ENCODE data around the gene XRCC4.
"Not testable (repeated sequence)": the region's sequence is repeated elsewhere in the genome, so short reads cannot be mapped to it uniquely, and the experiment has no call there.

The XRCC4 gene

GRCh38 chr5:83118976-83119375 lies 41.6 kb downstream of the XRCC4 start:
- DNase-seq: no peak

DNA sequence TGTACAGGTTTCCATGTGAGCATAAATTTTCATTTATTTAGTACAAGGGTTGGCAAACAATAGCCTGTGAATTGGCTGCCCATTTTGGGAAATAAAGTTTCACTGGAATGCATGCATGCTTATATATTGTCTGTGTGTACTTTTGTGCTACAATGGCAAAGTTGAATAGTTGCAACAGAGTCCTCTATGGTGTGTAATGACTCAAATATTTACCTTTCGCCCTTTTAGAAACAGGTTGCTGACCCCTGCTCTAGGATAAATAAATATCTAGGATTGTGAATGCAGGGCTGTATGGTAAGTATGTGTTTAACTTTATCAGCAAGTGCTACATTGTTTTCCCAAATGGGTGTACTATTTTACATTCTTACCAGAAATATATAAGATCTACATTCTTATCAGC lies 47.2 kb downstream of the XRCC4 start:
- no peak for DNase-seq

DNA sequence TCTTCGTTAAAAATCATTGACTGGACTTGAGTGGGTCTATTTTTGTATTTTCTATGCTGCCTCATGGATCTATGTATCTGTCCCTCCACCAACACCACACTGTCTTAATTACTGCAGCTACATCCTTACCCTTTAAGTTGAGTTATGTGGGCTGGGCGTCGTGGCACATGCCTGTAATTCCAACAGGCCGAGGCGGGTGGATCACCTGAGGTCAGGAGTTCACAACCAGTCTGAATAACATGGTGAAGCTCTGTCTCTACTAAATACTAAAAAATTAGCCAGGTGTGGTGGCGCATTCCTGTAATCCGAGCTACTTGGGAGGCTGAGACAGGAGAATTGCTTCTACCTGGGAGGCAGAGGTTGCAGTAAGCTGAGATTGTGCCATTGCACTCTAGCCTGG lies 48.2 kb downstream of the XRCC4 start:
- DNase-seq: no peak

- no peak for DNase-seq
These were observed 49.2 kb downstream of the XRCC4 start for GRCh38 chr5:83126501-83126900.

- no peak for DNase-seq
These were observed 56.5 kb downstream of the XRCC4 start for GRCh38 chr5:83133797-83134196.

- DNase-seq: no peak
These were observed 65.2 kb downstream of the XRCC4 start for GRCh38 chr5:83142526-83142925.

- no peak for DNase-seq
These were observed 67.9 kb downstream of the XRCC4 start for GRCh38 chr5:83145241-83145640.

GRCh38 chr5:83145882-83146331 lies 68.6 kb downstream of the XRCC4 start:
- no peak for DNase-seq

DNA sequence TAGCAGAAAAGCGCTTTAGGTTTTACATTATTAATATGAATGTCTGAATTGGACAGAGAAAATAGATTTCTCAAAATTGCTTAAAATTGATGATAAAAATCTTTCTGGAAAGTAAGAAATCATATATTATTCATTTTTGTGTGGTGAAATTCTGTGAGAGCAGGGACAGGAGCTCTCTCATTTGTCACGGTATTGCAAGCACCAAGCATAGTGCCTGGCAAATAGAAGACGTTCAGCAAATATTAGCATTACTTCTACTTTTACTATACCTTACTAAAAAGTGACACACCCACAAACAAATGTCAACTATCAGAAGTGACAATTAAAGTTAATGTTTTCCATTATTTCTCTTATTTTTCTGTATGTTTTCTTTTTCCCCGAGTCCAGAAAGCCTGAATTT lies 69.1 kb downstream of the XRCC4 start:
- DNase-seq: no peak

GRCh38 chr5:83147593-83147992 lies 70.2 kb downstream of the XRCC4 start:
- no peak for DNase-seq

DNA sequence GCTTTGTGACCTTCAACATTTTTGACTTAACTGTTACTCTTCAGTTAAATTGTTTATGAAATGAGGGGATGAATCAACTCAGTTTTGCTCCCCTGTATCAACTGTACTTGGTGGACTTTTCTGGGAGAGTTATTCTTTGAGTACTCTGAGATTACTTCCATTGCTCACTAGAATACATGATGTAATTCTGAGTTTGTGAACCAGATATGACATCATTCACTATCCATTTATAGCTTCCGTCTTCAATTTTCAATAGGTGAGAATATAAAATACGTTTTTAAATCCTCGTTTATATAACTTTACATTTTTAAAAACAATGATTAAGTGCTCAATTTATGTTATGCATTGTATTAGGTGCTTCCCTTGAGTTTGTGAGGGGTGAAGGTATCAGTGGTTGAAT lies 71.0 kb downstream of the XRCC4 start:
- DNase-seq: no peak

GRCh38 chr5:83149671-83150070 lies 72.3 kb downstream of the XRCC4 start:
- DNase-seq: no peak

DNA sequence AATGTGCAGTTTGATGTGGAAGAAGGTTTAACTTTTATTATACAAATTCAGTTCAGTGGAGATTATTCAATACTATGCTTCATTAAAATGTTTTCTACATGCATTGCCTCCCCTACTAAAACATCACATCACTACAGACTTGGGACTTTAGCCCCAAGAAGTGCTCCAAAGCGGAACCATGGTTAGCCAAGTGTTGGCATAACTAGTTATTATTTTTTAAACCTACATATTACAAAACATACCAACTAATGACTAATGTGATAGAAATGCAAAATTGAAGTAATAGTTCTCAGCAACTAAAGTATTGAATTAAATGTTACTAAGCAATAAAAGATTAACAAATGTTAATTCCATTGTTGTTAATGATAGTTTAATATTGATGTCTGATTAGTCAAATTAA lies 74.5 kb downstream of the XRCC4 start:
- DNase-seq: no peak

GRCh38 chr5:83152996-83153395 lies 75.6 kb downstream of the XRCC4 start:
- DNase-seq: not testable (repeated sequence)

- no peak for DNase-seq
These were observed 78.7 kb downstream of the XRCC4 start for GRCh38 chr5:83156001-83156400.

DNA sequence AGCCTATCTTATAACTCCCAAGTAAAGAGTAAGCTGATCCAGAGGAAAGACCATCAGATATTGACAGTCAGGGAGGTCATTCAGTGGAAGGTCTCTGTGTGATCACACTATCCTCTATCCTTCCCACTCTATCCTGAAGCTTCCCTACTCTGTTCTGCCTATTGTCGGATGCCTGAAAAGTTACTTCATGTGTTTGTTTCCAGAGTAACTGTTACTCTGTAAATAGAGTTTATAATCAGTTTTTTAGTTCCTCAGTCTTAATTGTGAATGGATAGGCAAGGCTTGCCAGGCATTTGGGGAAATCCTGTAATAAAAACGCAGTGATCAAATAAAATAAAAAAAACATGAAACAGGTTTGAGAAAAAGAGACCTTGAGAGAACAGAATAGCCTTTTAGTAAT lies 79.8 kb downstream of the XRCC4 start:
- DNase-seq: no peak

DNA sequence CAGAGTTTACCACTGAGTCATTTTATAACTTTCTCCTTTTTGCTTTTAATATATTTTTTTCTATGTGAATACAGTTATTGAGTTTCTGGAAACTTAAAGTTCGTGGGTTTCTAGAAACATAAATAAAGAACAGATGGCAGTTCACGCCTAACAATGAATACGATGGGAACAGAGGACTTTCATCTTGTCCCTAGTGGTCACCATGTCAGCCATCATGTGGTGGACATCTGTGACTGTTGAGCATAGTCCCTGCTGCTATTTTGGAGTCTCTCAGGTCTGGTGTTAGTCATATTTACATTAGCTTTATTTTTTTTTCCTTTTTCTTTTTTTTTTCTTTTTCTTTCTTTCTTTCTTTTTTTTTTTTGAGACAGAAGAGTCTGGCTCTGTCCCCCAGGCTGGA lies 85.3 kb downstream of the XRCC4 start:
- DNase-seq: no peak

- no peak for DNase-seq
These were observed 90.2 kb downstream of the XRCC4 start for GRCh38 chr5:83167538-83167937.

GRCh38 chr5:83169571-83170337 lies 92.4 kb downstream of the XRCC4 start:
- DNase-seq: no peak

GRCh38 chr5:83172011-83172410 lies 94.7 kb downstream of the XRCC4 start:
- no peak for DNase-seq

- DNase-seq: no peak
These were observed 95.3 kb downstream of the XRCC4 start for GRCh38 chr5:83172655-83173054.

GRCh38 chr5:83173826-83174225 lies 96.5 kb downstream of the XRCC4 start:
- DNase-seq: no peak

DNA sequence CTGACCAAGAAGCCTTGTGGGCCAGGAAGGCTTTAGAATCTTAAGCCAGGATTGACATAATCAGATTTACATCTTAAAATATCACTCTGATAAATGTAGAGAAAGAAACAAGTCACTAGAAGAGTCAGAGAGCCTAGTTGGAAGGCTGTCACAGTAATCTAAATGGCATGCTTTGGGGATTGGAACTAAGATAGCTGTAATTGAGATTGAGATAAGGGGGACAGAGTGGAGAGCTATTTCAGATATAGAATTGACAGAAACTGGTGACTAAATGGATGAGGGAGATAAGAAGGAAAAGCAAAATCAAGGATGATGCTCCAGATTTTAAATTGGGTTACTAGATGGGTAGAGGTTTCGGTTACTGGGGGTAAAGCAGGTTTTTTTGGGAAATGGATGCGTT lies 100.5 kb downstream of the XRCC4 start:
- no peak for DNase-seq

- no peak for DNase-seq
These were observed 102.6 kb downstream of the XRCC4 start for GRCh38 chr5:83179966-83180365.

- DNase-seq: no peak
These were observed 107.2 kb downstream of the XRCC4 start for GRCh38 chr5:83184534-83184933.
